ENCODE results near the gene CEP152.

Gene CEP152

DNA sequence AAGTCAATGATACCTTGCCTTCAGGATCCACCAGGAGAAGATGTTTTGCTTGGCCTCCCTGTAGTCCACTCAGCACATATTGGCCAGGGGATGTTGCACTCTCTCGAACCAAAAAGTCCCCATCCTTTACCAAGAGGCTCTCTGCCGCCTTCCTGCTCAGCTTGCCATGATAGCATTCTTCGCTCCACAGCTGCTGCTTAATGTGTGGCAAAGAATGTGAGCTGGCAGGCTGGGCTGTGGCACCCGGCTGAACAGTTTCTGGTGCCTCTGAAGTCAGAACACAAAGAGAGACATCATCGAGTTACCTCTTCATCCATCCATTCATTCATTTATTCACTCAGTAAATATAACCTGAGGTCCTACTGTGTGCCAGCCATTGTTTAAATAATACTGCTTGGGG, 23.9 kb upstream of the CEP152 start:
- H3K4me3 ChIP-seq (ENCODE audit: low read depth, low read length) = no peak overlapping the region
- TF ChIP-seq, protein P1, sequence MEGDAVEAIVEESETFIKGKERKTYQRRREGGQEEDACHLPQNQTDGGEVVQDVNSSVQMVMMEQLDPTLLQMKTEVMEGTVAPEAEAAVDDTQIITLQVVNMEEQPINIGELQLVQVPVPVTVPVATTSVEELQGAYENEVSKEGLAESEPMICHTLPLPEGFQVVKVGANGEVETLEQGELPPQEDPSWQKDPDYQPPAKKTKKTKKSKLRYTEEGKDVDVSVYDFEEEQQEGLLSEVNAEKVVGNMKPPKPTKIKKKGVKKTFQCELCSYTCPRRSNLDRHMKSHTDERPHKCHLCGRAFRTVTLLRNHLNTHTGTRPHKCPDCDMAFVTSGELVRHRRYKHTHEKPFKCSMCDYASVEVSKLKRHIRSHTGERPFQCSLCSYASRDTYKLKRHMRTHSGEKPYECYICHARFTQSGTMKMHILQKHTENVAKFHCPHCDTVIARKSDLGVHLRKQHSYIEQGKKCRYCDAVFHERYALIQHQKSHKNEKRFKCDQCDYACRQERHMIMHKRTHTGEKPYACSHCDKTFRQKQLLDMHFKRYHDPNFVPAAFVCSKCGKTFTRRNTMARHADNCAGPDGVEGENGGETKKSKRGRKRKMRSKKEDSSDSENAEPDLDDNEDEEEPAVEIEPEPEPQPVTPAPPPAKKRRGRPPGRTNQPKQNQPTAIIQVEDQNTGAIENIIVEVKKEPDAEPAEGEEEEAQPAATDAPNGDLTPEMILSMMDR (IDR thresholded peaks at IDR 0.05; ENCODE audit: low read depth, low read length, missing control alignments) = no peak
- no peak overlapping the region for H3K27ac ChIP-seq
- H3K36me3 ChIP-seq (replicated peaks) = no peaks in the 10 kb centered on the region
- DNase-seq = no peak
- in situ Hi-C loops (cut with HindIII; ENCODE audit: low pct_ligation_motif_present, low sequenced_read_pairs) = no loop called here
- no peaks in the 10 kb centered on the region for H3K27me3 ChIP-seq (replicated peaks)

DNA sequence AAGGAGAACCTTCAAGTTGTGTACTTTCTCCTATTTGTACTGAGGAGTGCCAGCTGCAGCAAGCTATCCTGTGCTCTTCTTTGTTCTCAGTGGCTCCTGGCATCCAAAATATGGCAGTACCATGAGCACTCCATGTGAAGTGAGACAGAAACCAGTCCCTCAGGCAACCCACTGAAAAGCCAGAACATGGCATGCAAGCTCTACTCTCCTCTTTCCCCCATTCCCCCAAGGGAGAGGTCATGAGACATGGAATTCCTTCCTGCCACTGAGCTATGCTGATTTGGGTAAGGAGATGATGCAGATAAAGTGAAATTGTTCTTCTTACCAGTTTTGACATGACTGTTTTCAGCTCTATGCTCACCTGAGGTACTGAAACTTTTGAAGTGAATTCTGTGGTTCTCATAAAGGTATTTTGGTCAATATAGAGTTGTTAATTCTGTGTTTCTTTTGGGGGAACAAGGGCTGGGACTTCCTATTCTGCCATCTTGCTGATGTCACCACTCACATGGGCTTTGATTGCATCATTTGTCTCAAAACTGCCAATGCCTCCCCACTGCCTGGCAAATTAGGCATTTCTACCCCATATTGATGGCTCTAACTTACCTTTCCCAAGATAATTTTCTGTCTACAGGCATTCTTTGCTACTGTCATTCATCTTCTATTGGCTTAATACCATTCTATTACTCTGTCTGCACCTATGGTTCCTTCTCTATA, 22.8 kb upstream of the CEP152 start:
- H3K27ac ChIP-seq = no peak overlapping the region
- H3K27me3 ChIP-seq (replicated peaks) = no peaks in the 10 kb centered on the region
- TF ChIP-seq, protein P1 (IDR thresholded peaks at IDR 0.05; ENCODE audit: low read depth, low read length, missing control alignments) = no peak
- no peak for DNase-seq
- H3K4me3 ChIP-seq (ENCODE audit: low read depth, low read length) = no peak overlapping the region
- no peaks in the 10 kb centered on the region for H3K36me3 ChIP-seq (replicated peaks)
- in situ Hi-C loops (cut with HindIII; ENCODE audit: low pct_ligation_motif_present, low sequenced_read_pairs) = no loop called here

DNA sequence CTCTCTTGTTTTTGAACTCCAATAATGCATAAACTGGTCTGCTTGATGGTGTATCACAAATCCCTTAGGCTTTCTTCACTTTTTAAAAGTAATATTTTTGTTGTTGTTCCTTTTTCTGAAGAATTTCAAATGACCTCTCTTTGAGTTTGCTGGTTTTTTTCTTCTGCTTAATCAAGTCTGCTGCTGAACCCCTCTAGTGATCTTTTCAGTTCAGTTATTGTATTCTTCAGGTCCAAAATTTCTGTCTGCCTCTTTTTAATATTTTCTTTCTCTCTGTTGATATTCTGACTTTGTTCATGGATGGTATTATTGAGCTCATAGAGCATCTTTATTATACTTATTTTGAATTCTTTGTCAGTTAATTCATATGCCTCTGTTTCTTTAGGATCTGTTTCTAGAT, 21.8 kb upstream of the CEP152 start:
- no peak for DNase-seq
- Histone ChIP-seq H3K27ac (no peak overlapping the region), H3K4me3 (ENCODE audit: low read depth, low read length) (no peak overlapping the region), H3K36me3 (replicated peaks) (no peaks in the 10 kb centered on the region), H3K27me3 (replicated peaks) (no peaks in the 10 kb centered on the region)
- TF ChIP-seq, protein P1 (IDR thresholded peaks at IDR 0.05; ENCODE audit: low read depth, low read length, missing control alignments) = no peak
- in situ Hi-C loops (cut with HindIII; ENCODE audit: low pct_ligation_motif_present, low sequenced_read_pairs) = no loop called here

DNA sequence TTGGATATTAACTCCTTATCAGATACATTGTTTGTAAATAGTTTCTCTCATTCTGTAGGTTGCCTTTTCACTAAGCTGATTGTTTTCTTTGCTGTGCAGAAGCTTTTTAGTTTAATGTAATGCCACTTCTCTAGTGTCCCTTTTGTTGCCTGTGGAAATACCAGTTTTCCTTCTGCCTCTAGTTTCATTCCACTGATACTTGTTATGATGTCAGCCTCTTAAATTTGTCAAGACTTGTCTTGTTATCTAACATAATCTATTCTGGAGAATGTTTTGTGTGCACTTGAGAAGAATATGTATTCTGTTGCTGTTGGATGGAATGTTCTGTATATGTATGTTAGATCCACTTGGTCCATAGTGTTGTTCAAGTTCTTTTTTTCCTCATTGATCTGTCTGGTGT, 18.0 kb upstream of the CEP152 start:
- H3K36me3 ChIP-seq (replicated peaks) = no peaks in the 10 kb centered on the region
- H3K27ac ChIP-seq = no peak overlapping the region
- DNase-seq = no peak
- TF ChIP-seq, protein P1 (IDR thresholded peaks at IDR 0.05; ENCODE audit: low read depth, low read length, missing control alignments) = no peak
- no peak overlapping the region for H3K4me3 ChIP-seq (ENCODE audit: low read depth, low read length)
- in situ Hi-C loops (cut with HindIII; ENCODE audit: low pct_ligation_motif_present, low sequenced_read_pairs) = no loop called here
- no peaks in the 10 kb centered on the region for H3K27me3 ChIP-seq (replicated peaks)

DNA sequence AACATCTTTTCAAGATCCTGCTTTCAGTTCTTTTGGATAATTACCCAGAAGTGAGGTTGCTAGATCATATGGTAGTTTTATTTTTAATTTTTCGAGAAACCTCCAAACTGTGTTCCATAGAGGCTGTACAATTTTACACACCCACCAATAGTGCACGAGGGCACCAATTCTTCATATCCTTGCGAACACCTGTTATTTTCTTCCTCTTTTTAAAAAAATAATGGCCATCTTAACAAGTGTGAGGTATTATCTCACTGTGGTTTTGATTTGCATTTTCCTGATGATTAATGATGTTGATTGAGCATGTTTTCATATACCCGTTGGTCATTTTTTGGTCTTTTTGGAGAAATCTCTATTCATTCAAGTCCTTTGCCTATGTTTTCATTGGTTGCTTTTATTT, 17.6 kb upstream of the CEP152 start:
- Histone ChIP-seq H3K36me3 (replicated peaks) (no peaks in the 10 kb centered on the region), H3K4me3 (ENCODE audit: low read depth, low read length) (no peak overlapping the region), H3K27me3 (replicated peaks) (no peaks in the 10 kb centered on the region), H3K27ac (no peak overlapping the region)
- TF ChIP-seq, protein P1 (IDR thresholded peaks at IDR 0.05; ENCODE audit: low read depth, low read length, missing control alignments) = no peak
- in situ Hi-C loops (cut with HindIII; ENCODE audit: low pct_ligation_motif_present, low sequenced_read_pairs) = no loop called here
- DNase-seq = no peak

DNA sequence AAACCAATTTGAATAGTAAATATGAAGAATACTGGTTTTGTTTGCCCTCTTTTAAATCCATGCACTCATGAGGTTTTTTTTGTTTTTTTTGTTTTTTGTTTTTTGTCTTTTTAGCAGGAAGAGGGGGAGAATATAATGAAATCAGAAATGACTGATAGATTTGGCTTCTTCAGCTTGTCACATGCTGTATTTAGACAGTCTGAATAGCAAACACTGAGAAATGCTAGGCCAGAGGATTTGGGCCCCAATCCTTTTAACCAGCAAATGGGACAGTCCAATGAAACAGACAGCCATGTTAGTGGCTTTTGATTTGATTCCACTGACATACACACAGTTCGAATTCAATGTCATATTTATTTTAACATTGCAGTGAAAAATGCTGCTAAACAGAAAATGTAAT, 14.2 kb upstream of the CEP152 start:
- H3K27me3 ChIP-seq (replicated peaks) = no peaks in the 10 kb centered on the region
- no peak for DNase-seq
- in situ Hi-C loops (cut with HindIII; ENCODE audit: low pct_ligation_motif_present, low sequenced_read_pairs) = no loop called here
- TF ChIP-seq, protein P1 (IDR thresholded peaks at IDR 0.05; ENCODE audit: low read depth, low read length, missing control alignments) = no peak
- no peak overlapping the region for H3K4me3 ChIP-seq (ENCODE audit: low read depth, low read length)
- no peaks in the 10 kb centered on the region for H3K36me3 ChIP-seq (replicated peaks)
- no peak overlapping the region for H3K27ac ChIP-seq

Data from brain microvascular endothelial cell (primary cell).